SU-DHL-6 (cell line): Measurements from ENCODE around the gene TMEM100.

Source experiments
- H2AFZ ChIP-seq: fragments of 200-600 bp; sonication (generic); 2 replicates; pipeline ENCODE4 v1.6.1; 2014; ENCODE audit warnings: low read depth, mild to moderate bottlenecking, moderate library complexity, mixed read lengths, antibody characterized with exemption, low read length; ENCODE audit not compliant: severe bottlenecking
- H3F3A ChIP-seq: fragments of 200-600 bp; shearing (Covaris generic); 2 replicates; pipeline ENCODE4 v1.6.0; 2016; ENCODE audit warnings: antibody characterized with exemption, mild to moderate bottlenecking; ENCODE audit not compliant: insufficient read depth
- H3K27ac ChIP-seq: fragments of 200-600 bp; sonication (generic); 2 replicates; pipeline ENCODE4 v1.5.1; 2016; ENCODE audit warnings: low read depth, mild to moderate bottlenecking, low read length, moderate library complexity, mixed read lengths
- H3K27me3 ChIP-seq: fragments of 200-600 bp; sonication (generic), shearing (Covaris generic); 2 replicates; pipeline ENCODE4 v1.6.0; 2014; ENCODE audit warnings: mild to moderate bottlenecking, low read length
- H3K36me3 ChIP-seq: fragments of 200-600 bp; sonication (generic); 2 replicates; pipeline ENCODE4 v1.6.1; 2014; ENCODE audit warnings: mild to moderate bottlenecking, low read length, mixed read lengths
- H3K4me2 ChIP-seq: fragments of 300-600, 200-600 bp; shearing (Covaris generic), sonication (generic); 2 replicates; pipeline ENCODE4 v1.6.0; 2014; ENCODE audit warnings: low read length, low read depth, mild to moderate bottlenecking; ENCODE audit not compliant: poor library complexity, severe bottlenecking
- H3K4me3 ChIP-seq: fragments of 200-600 bp; sonication (generic); 2 replicates; pipeline ENCODE4 v1.5.1; 2014; ENCODE audit warnings: antibody characterized with exemption, low read length, mild to moderate bottlenecking, mixed read lengths; ENCODE audit not compliant: insufficient read depth, poor library complexity, severe bottlenecking
- H3K79me2 ChIP-seq: fragments of 200-600 bp; sonication (generic); 2 replicates; pipeline ENCODE4 v1.6.1; 2014; ENCODE audit warnings: mild to moderate bottlenecking, low read length, moderate library complexity; ENCODE audit not compliant: insufficient read depth
- H3K9ac ChIP-seq: fragments of 200-600 bp; sonication (generic); 2 replicates; pipeline ENCODE4 v1.7.0; 2014; ENCODE audit warnings: mild to moderate bottlenecking, low read length
- H3K9me2 ChIP-seq: fragments of 200-600 bp; sonication (generic); replicated peaks from 2 replicates; pipeline ENCODE4 v1.6.1; 2014; ENCODE audit warnings: low read length; ENCODE audit not compliant: insufficient read depth
- H3K9me3 ChIP-seq: fragments of 200-600 bp; sonication (generic); 2 replicates; pipeline ENCODE4 v1.6.1; 2014; ENCODE audit warnings: low read length, mixed read lengths; ENCODE audit not compliant: insufficient read depth
- H4K20me1 ChIP-seq: fragments of 200-600 bp; sonication (generic); 2 replicates; pipeline ENCODE4 v1.6.1; 2014; ENCODE audit warnings: low read depth, mild to moderate bottlenecking, antibody characterized with exemption, low read length, moderate library complexity, mixed read lengths
- CTCF ChIP-seq: fragments of 200-600 bp; sonication (generic); IDR thresholded peaks from one replicate; pipeline ENCODE4 v1.5.1; 2017; ENCODE audit warnings: antibody characterized with exemption, mild to moderate bottlenecking, low read length, moderate library complexity; ENCODE audit not compliant: insufficient read depth, poor library complexity, severe bottlenecking
- EZH2phosphoT487 ChIP-seq: fragments of 200-600 bp; sonication (generic), shearing (Covaris generic); conservative IDR thresholded peaks from 2 replicates; pipeline ENCODE4 v1.6.1; 2018; ENCODE audit warnings: mild to moderate bottlenecking, antibody characterized with exemption, low read length, moderate library complexity, mixed read lengths

The TMEM100 gene

GRCh38 chr17:55728361-55728760 is 5.7 kb upstream of the TMEM100 start:
- no peak overlapping the region for H3K4me3 ChIP-seq
- no peaks in the 10 kb centered on the region for H3K9me3 ChIP-seq
- no peaks in the 10 kb centered on the region for H3K9me2 ChIP-seq
- H3K36me3 ChIP-seq, result no peaks in the 10 kb centered on the region
- no peaks in the 10 kb centered on the region for H4K20me1 ChIP-seq
- no peaks in the 10 kb centered on the region for H3K27me3 ChIP-seq
- H3K27ac ChIP-seq, result no peak overlapping the region
- H3K9ac ChIP-seq, result no peak overlapping the region
- TF ChIP-seq CTCF, result no peak
- TF ChIP-seq EZH2phosphoT487, result no peak
- H3K79me2 ChIP-seq, result no peaks in the 10 kb centered on the region
- no peak overlapping the region for H2AFZ ChIP-seq
- H3K4me2 ChIP-seq, result no peak overlapping the region
- H3F3A ChIP-seq, result no peaks in the 10 kb centered on the region

- Histone ChIP-seq H3K36me3 (no peaks in the 10 kb centered on the region), H3K27ac (no peak overlapping the region), H3K4me3 (no peak overlapping the region), H3K79me2 (no peaks in the 10 kb centered on the region), H3F3A (no peaks in the 10 kb centered on the region), H3K27me3 (no peaks in the 10 kb centered on the region), H3K9me2 (no peaks in the 10 kb centered on the region), H2AFZ (no peak overlapping the region), H3K9ac (no peak overlapping the region), H3K4me2 (no peak overlapping the region), H4K20me1 (no peaks in the 10 kb centered on the region), H3K9me3 (no peaks in the 10 kb centered on the region)
- no peak for TF ChIP-seq CTCF
- TF ChIP-seq EZH2phosphoT487, result no peak
Observed at GRCh38 chr17:55727920-55728319, 5.3 kb upstream of the TMEM100 start.

GRCh38 chr17:55727275-55727674 is 4.6 kb upstream of the TMEM100 start:
- H3K79me2 ChIP-seq, result no peaks in the 10 kb centered on the region
- no peak overlapping the region for H3K27ac ChIP-seq

More at GRCh38 chr17:55727275-55727674, 4.6 kb upstream of the TMEM100 start:
- Histone ChIP-seq H3K27me3 (no peaks in the 10 kb centered on the region), H3F3A (no peaks in the 10 kb centered on the region), H3K36me3 (no peaks in the 10 kb centered on the region), H3K9ac (no peak overlapping the region), H3K9me2 (no peaks in the 10 kb centered on the region), H4K20me1 (no peaks in the 10 kb centered on the region), H3K4me3 (no peak overlapping the region), H2AFZ (no peak overlapping the region), H3K9me3 (no peaks in the 10 kb centered on the region), H3K4me2 (no peak overlapping the region)
- TF ChIP-seq EZH2phosphoT487 (no peak), CTCF (no peak)
